Kasumi-1 (cell line): Measurements from ENCODE around the gene IGSF1.

ENCODE experiments used
- DNase-seq, 2 experiments: peaks; one replicate each; lab custom pipeline; 2025; lab: John Stamatoyannopoulos, UW

Gene IGSF1, protein sequence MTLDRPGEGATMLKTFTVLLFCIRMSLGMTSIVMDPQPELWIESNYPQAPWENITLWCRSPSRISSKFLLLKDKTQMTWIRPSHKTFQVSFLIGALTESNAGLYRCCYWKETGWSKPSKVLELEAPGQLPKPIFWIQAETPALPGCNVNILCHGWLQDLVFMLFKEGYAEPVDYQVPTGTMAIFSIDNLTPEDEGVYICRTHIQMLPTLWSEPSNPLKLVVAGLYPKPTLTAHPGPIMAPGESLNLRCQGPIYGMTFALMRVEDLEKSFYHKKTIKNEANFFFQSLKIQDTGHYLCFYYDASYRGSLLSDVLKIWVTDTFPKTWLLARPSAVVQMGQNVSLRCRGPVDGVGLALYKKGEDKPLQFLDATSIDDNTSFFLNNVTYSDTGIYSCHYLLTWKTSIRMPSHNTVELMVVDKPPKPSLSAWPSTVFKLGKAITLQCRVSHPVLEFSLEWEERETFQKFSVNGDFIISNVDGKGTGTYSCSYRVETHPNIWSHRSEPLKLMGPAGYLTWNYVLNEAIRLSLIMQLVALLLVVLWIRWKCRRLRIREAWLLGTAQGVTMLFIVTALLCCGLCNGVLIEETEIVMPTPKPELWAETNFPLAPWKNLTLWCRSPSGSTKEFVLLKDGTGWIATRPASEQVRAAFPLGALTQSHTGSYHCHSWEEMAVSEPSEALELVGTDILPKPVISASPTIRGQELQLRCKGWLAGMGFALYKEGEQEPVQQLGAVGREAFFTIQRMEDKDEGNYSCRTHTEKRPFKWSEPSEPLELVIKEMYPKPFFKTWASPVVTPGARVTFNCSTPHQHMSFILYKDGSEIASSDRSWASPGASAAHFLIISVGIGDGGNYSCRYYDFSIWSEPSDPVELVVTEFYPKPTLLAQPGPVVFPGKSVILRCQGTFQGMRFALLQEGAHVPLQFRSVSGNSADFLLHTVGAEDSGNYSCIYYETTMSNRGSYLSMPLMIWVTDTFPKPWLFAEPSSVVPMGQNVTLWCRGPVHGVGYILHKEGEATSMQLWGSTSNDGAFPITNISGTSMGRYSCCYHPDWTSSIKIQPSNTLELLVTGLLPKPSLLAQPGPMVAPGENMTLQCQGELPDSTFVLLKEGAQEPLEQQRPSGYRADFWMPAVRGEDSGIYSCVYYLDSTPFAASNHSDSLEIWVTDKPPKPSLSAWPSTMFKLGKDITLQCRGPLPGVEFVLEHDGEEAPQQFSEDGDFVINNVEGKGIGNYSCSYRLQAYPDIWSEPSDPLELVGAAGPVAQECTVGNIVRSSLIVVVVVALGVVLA (N-terminal part only)

GRCh38 chrX:131288738-131289511 is at the start of gene IGSF1:
IGSF1 (minus strand) TSS chrX:131289306; CDS start chrX:131286674, 2,632 bp downstream.
- peak; percentile 35 to 40 for DNase-seq

GRCh38 chrX:131332331-131332730 is 43.2 kb upstream of the IGSF1 start:
- no peak for DNase-seq

GRCh38 chrX:131331152-131331551 is 42.0 kb upstream of the IGSF1 start:
- no peak for DNase-seq

DNA sequence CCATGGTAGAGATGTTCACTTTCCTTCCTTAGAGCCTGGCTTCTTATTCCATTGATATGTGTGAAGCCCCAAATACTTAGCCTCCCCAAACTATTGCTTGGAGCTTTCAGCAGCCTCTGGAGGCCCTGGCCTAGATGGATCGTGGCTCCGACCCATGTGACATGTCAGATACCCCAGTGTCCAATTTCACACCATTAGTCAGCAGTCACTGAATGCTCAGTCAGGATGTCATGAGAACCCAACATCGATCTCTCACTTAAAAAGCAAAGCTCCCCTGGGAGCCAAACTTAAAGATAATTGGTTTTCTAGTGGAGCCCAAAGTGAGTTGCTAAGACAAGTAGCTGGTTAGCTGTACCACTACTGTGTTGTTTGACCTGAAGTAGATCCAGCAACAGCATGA is 41.6 kb upstream of the IGSF1 start:
- no peak for DNase-seq

- no peak for DNase-seq
These were observed 33.5 kb upstream of the IGSF1 start for GRCh38 chrX:131322651-131323050.

DNA sequence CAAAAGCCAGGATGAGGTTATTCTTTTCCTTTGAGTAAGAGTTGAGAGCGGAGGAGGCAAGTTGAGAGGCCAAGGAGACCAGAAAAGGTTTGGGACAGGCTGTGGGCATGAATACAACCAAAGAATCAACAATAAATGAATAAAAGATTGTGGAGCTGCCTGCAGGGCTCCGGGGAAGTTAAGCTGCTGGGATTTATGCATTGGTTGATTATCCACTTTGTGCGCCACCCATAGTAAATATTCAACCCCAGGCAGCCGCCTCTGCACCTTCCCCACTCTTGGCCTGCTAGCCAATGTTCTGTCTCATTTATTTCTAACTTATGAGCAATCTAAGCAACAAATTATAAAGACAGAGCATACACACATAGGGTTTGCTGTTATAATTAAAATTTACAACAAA is 28.2 kb upstream of the IGSF1 start:
- DNase-seq: no peak

GRCh38 chrX:131316260-131316659 is 27.2 kb upstream of the IGSF1 start:
- no peak for DNase-seq

- DNase-seq: no peak
These were observed 19.9 kb upstream of the IGSF1 start for GRCh38 chrX:131308980-131309379.

DNA sequence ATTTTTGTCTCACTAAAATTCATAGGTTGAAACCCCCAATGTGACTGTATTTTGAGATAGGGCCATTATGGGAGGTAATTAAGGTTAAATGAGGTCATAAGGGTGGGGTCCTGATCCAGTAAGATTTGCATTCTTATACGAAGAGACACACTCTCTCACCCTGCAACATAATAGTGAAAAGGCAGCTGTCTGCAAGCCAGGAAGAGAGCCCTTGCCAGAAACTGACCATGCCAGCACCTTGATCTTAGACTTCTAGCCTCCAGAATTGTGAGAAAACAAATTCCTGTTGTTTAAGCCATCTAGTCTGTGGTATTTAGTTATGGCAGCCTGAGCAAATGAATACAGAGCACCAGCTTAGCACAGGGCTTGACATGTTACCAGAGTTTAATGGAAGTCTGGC is 17.5 kb upstream of the IGSF1 start:
- no peak for DNase-seq

DNA sequence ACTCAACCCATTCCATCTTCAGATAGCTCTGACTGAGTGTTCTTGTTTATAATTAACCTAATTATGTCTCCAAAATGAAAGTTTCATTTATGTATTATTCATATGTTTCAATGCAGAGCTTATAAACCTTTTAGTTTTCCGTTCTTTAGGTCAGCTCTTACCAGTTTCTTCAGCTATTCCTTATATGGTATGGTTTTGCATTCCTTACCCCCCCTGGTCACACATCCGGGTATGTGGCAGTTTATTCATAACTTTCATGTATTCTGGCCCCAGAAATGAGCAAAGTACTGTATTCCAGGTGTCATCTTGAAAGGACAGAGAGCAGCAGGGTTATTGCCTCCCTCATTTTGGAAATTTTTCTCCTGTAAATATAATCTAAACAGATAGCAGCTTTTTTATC is 16.8 kb upstream of the IGSF1 start:
- DNase-seq: no peak

- DNase-seq: no peak
These were observed 13.6 kb upstream of the IGSF1 start for GRCh38 chrX:131302701-131303100.

GRCh38 chrX:131301155-131301554 is 12.0 kb upstream of the IGSF1 start:
- DNase-seq: no peak

DNA sequence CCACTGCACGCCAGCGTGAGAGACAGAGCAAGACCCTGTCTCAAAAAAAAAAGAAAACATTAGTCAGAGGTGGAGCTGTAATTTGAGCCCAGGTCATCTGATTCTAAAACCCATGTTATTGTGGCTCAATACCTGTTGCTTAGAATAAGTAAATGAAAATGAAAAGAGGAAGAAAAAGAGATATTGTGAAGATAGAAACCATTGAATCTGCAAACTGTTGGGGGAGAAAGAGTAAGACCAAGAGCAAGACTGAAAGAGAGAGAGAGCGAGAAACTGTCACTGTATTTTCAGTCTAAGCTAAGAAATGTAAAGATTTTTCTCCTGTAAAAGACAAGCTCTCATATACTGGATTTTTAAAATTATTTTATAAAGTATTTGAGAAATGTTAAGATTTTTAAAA is 9.7 kb upstream of the IGSF1 start:
- DNase-seq: no peak

GRCh38 chrX:131298036-131298435 is 8.9 kb upstream of the IGSF1 start:
- no peak for DNase-seq

DNA sequence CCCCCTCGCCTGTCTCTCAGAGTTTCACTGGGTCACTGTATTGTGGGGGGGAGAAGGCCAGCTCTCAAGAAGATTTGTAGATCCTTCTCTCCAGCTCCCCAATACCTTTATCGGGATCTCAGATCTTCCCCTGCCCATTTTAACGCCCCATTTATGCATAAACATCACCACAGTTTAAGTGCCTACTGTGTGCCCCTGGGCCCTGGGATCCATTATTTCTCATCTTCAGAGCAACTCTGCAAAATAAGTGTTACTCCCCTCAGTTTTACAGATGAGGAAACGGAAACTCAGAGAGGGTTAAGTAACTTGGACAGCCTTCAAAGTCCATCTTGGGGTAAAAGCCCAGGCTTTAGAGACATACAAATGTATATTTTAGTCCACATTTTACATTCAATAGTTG is 421 bp upstream of the IGSF1 start:
- DNase-seq: no peak

- DNase-seq: no peak
These were observed 918 bp downstream of the IGSF1 start for GRCh38 chrX:131288188-131288587.

DNA sequence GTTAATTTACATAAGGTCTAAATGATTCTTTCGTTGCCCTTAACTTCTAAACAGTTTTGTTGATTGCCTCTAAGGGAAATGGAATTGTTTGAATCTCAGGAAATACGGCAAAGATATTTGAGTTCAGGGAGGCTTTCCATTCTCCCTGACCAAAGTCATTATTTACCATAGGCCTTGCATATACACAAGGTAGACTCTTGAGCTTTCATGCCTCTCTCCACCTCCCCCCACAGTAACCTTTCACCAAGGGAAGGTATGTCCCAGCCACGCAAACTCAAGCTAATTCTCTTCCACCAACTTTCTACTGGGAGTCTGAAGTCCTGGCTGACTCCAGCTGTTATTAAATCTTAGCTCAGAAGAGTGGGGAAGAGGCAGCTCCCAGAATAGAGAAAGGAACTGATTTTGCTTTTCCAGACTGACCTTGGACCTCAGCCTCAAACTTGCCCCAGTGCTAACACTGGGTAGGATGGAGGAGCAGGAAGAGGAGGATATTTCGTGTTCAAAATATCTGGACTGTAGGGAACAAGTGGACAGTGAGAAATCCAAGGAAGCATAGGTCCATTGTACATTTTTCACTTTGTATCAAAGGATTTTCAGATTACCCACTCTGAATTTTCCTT is 1.4 kb downstream of the IGSF1 start:
- no peak for DNase-seq

DNA sequence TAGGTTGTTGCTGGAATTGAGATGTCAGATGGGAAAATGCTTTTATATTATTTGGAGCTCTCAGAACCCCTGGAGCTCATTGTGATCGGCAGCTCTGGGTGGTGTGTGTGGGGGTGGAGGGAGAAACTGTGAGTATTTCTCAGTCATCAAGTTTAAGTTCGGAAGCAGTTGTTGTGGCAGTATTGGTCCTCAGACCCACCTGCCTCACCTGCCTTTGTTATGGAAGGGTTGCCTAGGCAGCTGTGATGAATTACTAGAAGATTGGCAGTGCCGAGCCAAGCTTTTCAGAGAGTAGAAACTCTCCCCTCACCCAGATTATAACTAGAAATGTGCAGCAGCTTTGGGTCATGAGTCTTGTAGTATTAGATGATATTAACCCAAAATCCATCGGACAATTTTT is 9.5 kb downstream of the IGSF1 start:
- no peak for DNase-seq

DNA sequence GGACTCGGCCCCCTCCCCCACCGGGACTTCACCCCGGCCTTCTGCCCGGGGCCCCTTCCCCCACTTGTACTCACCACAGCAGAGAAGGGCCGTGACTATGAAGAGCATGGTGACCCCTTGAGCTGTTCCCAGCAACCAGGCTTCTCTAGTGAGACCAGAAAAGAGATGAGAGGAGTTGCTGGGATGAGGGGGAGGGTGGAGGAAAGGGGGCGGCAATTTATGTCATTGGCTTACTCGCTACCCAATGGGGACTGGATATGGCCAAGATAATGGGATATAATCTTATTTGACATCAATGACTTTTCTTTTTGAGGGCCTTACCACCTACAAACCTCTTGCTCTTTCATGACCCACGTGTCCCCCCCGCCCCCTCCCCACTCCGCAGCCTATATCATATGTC is 9.9 kb downstream of the IGSF1 start:
- DNase-seq: no peak

GRCh38 chrX:131277543-131278136 is 11.5 kb downstream of the IGSF1 start:
- no peak for DNase-seq

DNA sequence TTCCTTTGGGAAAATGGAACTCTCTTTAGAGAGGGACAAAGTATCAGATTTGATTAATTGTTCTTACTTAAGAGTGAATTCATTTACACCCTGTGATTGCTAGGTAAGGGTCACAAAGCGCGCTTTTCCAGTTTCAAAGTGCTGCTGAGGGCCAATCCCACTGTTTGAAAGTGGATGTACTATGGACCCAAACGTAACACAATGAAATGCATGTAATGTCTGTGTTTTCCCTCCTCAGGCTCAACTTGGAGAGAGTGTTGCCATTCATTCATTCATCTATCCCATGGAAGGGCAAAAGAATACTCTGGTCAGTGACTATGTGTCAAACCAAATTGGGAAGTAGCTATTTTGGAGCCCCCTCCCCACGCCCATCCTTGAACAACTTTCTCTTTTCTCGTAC is 16.1 kb downstream of the IGSF1 start:
- no peak for DNase-seq
